SIG-M5 treated with dmso at 0.1 percent for 504 hours (cell line): ENCODE data around the gene NBPF6.
"Not testable (repeated sequence)": the region's sequence is repeated elsewhere in the genome, so short reads cannot be mapped to it uniquely, and the experiment has no call there.

Experiments used
- DNase-seq: peaks from one replicate; lab custom pipeline; 2025; ENCODE audit not compliant: unreplicated experiment; lab: John Stamatoyannopoulos, UW

NBPF6 gene

GRCh38 chr1:108450043-108450442 is at the start of gene NBPF6:
TSS of gene NBPF6 (plus strand) at chr1:108450343. CDS start at chr1:108450602, 259 bp downstream.
- not testable (repeated sequence) for DNase-seq

- DNase-seq: not testable (repeated sequence)
Observed at GRCh38 chr1:108411098-108411833, 38.9 kb upstream of the NBPF6 start.

- not testable (repeated sequence) for DNase-seq
Observed at GRCh38 chr1:108420129-108420528, 30.0 kb upstream of the NBPF6 start.

- DNase-seq: not testable (repeated sequence)
Observed at GRCh38 chr1:108421061-108421916, 28.9 kb upstream of the NBPF6 start.

- not testable (repeated sequence) for DNase-seq
Observed at GRCh38 chr1:108426877-108427276, 23.3 kb upstream of the NBPF6 start.

- DNase-seq: not testable (repeated sequence)
Observed at GRCh38 chr1:108432002-108432401, 18.1 kb upstream of the NBPF6 start.

GRCh38 chr1:108433404-108433803 is 16.7 kb upstream of the NBPF6 start:
- DNase-seq: not testable (repeated sequence)

GRCh38 chr1:108438536-108438935 is 11.6 kb upstream of the NBPF6 start:
- not testable (repeated sequence) for DNase-seq

GRCh38 chr1:108454521-108454920 is 4.4 kb downstream of the NBPF6 start:
- not testable (repeated sequence) for DNase-seq

- DNase-seq: not testable (repeated sequence)
Observed at GRCh38 chr1:108458661-108459060, 8.5 kb downstream of the NBPF6 start.

- not testable (repeated sequence) for DNase-seq
Observed at GRCh38 chr1:108461758-108462157, 11.6 kb downstream of the NBPF6 start.

- DNase-seq: not testable (repeated sequence)
Observed at GRCh38 chr1:108463962-108464361, 13.8 kb downstream of the NBPF6 start.

GRCh38 chr1:108466166-108466565 is 16.0 kb downstream of the NBPF6 start:
- DNase-seq: not testable (repeated sequence)

- DNase-seq: not testable (repeated sequence)
Observed at GRCh38 chr1:108467155-108467554, 17.0 kb downstream of the NBPF6 start.

GRCh38 chr1:108470750-108471149 is 20.6 kb downstream of the NBPF6 start:
- DNase-seq: not testable (repeated sequence)

GRCh38 chr1:108474516-108474915 is 24.4 kb downstream of the NBPF6 start:
- not testable (repeated sequence) for DNase-seq

GRCh38 chr1:108478429-108479015 is 28.4 kb downstream of the NBPF6 start:
- DNase-seq: no peak

- no peak for DNase-seq
Observed at GRCh38 chr1:108482708-108483107, 32.6 kb downstream of the NBPF6 start.

- DNase-seq: not testable (repeated sequence)
Observed at GRCh38 chr1:108485990-108486389, 35.8 kb downstream of the NBPF6 start.

GRCh38 chr1:108486707-108487106 is 36.6 kb downstream of the NBPF6 start:
- DNase-seq: not testable (repeated sequence)

- DNase-seq: not testable (repeated sequence)
Observed at GRCh38 chr1:108495008-108495407, 44.9 kb downstream of the NBPF6 start.
